Neural progenitor cell (in vitro differentiated cells): ENCODE results near the gene ODC1. TPM values are rescaled to one million over a fixed set of nuclear protein-coding genes. Genes with fewer than 3 reads are reported as not detected.

Source experiments
- small RNA-seq: library from RNA; depleted of rRNA; stranded (forward); fragments of <200 nt; gene quantifications from one replicate; pipeline ENCODE3, GENCODE V24; 2015
- total RNA-seq: library from RNA; depleted of rRNA; stranded (reverse); fragments of >200 nt; gene quantifications from 2 replicates; pipeline ENCODE4 v1.2.3, GENCODE V29; 2015; ENCODE audit warnings: low replicate concordance

ODC1 gene
- total RNA-seq, 1 donor from 2014 or later = 437 TPM

Small RNA genes within 50 kb of the gene (small RNA-seq; reads per million reads assigned to genes)
- 10.4 reads per million, percentile 95 among the genes with 10 or more reads in this experiment for gene SNORA80B

Other genes starting within 250 kb of the ODC1 start
- 3.7 and 8.0 TPM in 2 replicates for gene HPCAL1, start 145.4 kb downstream of the ODC1 start, total RNA-seq
- 28.5 and 41.9 TPM in 2 replicates for gene NOL10, start 241.6 kb upstream of the ODC1 start, total RNA-seq